Natural killer cell (primary cell): ENCODE data around the gene KRTAP10-2. TPM values are rescaled to one million over a fixed set of nuclear protein-coding genes. Genes with fewer than 3 reads are reported as not detected.

ENCODE experiments used
- ATAC-seq, 3 donors: fragments of 150-1000 bp in 2 of 3; fragments of 200-7000 bp in 1 of 3; cut with Tn5 transposase; 1 replicate in 1 of 3; 2 replicates in 2 of 3; pipeline ENCODE4 v1.10.0; 2021; ENCODE audit warnings: mild to moderate bottlenecking in 2 of 3, moderate library complexity in 2 of 3
- DNase-seq, 2 donors: peaks; one replicate each; pipeline versions ENCODE4 v3.0.0 to v3.0.0-alpha.2; 2013 to 2021; ENCODE audit warnings: mixed read lengths in 1 of 2
- H3K27ac ChIP-seq: one replicate; pipeline ENCODE4 v1.5.1; 2013; ENCODE audit warnings: mild to moderate bottlenecking, low read length
- H3K27me3 ChIP-seq: one replicate; pipeline ENCODE4 v1.6.1; 2013; ENCODE audit warnings: low read length; ENCODE audit not compliant: control insufficient read depth, insufficient read depth
- H3K36me3 ChIP-seq: one replicate; pipeline ENCODE4 v1.6.1; 2013; ENCODE audit warnings: low read length; ENCODE audit not compliant: control insufficient read depth, insufficient read depth
- H3K4me1 ChIP-seq: one replicate; pipeline ENCODE4 v1.6.1; 2013; ENCODE audit warnings: low read length; ENCODE audit not compliant: control insufficient read depth, insufficient read depth
- H3K4me3 ChIP-seq: one replicate; pipeline ENCODE4 v1.5.1; 2013; ENCODE audit warnings: low read length
- H3K9me3 ChIP-seq: one replicate; pipeline ENCODE4 v1.6.1; 2013; ENCODE audit warnings: low read length; ENCODE audit not compliant: control insufficient read depth, insufficient read depth
- H3K27ac Mint-ChIP-seq, 2 donors: one replicate each; pipeline ENCODE4 v1.8.0; 2022; ENCODE audit warnings: mild to moderate bottlenecking in 2 of 2, mixed read lengths in 2 of 2, moderate library complexity in 1 of 2
- H3K27me3 Mint-ChIP-seq, 2 donors: one replicate each; pipeline ENCODE4 v1.8.0; 2022; ENCODE audit warnings: low read depth in 2 of 2, mixed read lengths in 2 of 2
- H3K36me3 Mint-ChIP-seq: one replicate; pipeline ENCODE4 v1.8.0; 2022; ENCODE audit warnings: mixed read lengths
- H3K4me1 Mint-ChIP-seq, 2 donors: one replicate each; pipeline ENCODE4 v1.8.0; 2022; ENCODE audit warnings: mixed read lengths in 2 of 2
- H3K4me3 Mint-ChIP-seq: one replicate; pipeline ENCODE4 v1.8.0; 2022; ENCODE audit warnings: mild to moderate bottlenecking, moderate library complexity, mixed read lengths
- H3K9me3 Mint-ChIP-seq, 2 donors: one replicate each; pipeline ENCODE4 v1.8.0; 2022; ENCODE audit warnings: mixed read lengths in 2 of 2
- WGBS: methylation state at CpG from one replicate; pipeline ENCODE4 v1.1.7; 2013; ENCODE audit warnings: missing lambda C conversion rate; ENCODE audit not compliant: insufficient coverage; 5-methylcytosine and 5-hydroxymethylcytosine counted together
- intact Hi-C: fragments of 100-400 bp; cut with micrococcal nuclease; formaldehyde crosslinking; loops from one replicate; pipeline ENCODE4 v1.14.2; 2022
- total RNA-seq, 4 donors: library from RNA; stranded (reverse); fragments of 120-200 nt in 1 of 4; gene quantifications; one replicate each; pipeline versions ENCODE4 v1.2.3 to v1.2.4, GENCODE V29; 2013 to 2022
- TF ChIP-seq, protein P1 (sequence below): fragments of 200-600 bp; IDR thresholded peaks from one replicate; pipeline ENCODE4 v1.8.0; 2022; ENCODE audit warnings: antibody characterized with exemption

Gene KRTAP10-2
- total RNA-seq, 3 donors from 2014 or later (not counting 1 experiment from before 2014, with no cell fraction given): not detected

- Mint-ChIP-seq H3K36me3 (no peaks in the 10 kb centered on the region), H3K27me3 (no peaks in the 10 kb centered on the region), H3K9me3 (no peaks in the 10 kb centered on the region), H3K27ac (no peak overlapping the region), H3K4me3 (no peak overlapping the region), H3K4me1 (no peaks in the 10 kb centered on the region)
- Histone ChIP-seq H3K9me3 (no peaks in the 10 kb centered on the region), H3K36me3 (no peaks in the 10 kb centered on the region), H3K27ac (no peak overlapping the region), H3K4me3 (no peak overlapping the region), H3K4me1 (no peaks in the 10 kb centered on the region), H3K27me3 (no peaks in the 10 kb centered on the region)
- intact Hi-C loops: no loop called here
- TF ChIP-seq, protein P1, sequence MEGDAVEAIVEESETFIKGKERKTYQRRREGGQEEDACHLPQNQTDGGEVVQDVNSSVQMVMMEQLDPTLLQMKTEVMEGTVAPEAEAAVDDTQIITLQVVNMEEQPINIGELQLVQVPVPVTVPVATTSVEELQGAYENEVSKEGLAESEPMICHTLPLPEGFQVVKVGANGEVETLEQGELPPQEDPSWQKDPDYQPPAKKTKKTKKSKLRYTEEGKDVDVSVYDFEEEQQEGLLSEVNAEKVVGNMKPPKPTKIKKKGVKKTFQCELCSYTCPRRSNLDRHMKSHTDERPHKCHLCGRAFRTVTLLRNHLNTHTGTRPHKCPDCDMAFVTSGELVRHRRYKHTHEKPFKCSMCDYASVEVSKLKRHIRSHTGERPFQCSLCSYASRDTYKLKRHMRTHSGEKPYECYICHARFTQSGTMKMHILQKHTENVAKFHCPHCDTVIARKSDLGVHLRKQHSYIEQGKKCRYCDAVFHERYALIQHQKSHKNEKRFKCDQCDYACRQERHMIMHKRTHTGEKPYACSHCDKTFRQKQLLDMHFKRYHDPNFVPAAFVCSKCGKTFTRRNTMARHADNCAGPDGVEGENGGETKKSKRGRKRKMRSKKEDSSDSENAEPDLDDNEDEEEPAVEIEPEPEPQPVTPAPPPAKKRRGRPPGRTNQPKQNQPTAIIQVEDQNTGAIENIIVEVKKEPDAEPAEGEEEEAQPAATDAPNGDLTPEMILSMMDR: no peak
- 65% methylated on average over 1 of the region's 1 CpG for WGBS
- no peak for DNase-seq
- ATAC-seq: no peak
Measured at GRCh38 chr21:44523567-44524413, 27.5 kb downstream of the KRTAP10-2 start.

GRCh38 chr21:44522753-44523204, 28.5 kb downstream of the KRTAP10-2 start:
- Histone ChIP-seq H3K4me1 (no peaks in the 10 kb centered on the region), H3K27ac (no peak overlapping the region), H3K9me3 (no peaks in the 10 kb centered on the region), H3K4me3 (no peak overlapping the region), H3K36me3 (no peaks in the 10 kb centered on the region), H3K27me3 (no peaks in the 10 kb centered on the region)
- H3K27ac Mint-ChIP-seq: no peak overlapping the region
- peaks cover 0 to 4% of the 10 kb centered on the region in 2 donors for H3K27me3 Mint-ChIP-seq
- H3K4me3 Mint-ChIP-seq: no peak overlapping the region
- peaks cover 0 to 3% of the 10 kb centered on the region in 2 donors for H3K4me1 Mint-ChIP-seq
- WGBS: 92% methylated on average over 1 of the region's 1 CpG
- intact Hi-C loops: no loop called here
- TF ChIP-seq, protein P1: no peak
- no peak for DNase-seq
- no peaks in the 10 kb centered on the region for H3K9me3 Mint-ChIP-seq
- no peak for ATAC-seq
- H3K36me3 Mint-ChIP-seq: no peaks in the 10 kb centered on the region

GRCh38 chr21:44521928-44522752, 29.2 kb downstream of the KRTAP10-2 start:
- 90% methylated on average over 33 of the region's 33 CpGs for WGBS
- H3K36me3 ChIP-seq: no peaks in the 10 kb centered on the region
- DNase-seq (no peak), ATAC-seq (no peak)
- no peaks in the 10 kb centered on the region for H3K9me3 ChIP-seq
- H3K4me1 ChIP-seq: no peaks in the 10 kb centered on the region
- TF ChIP-seq, protein P1: no peak
- H3K4me3 ChIP-seq: no peak overlapping the region
- intact Hi-C loops: no loop called here
- no peak overlapping the region for H3K27ac ChIP-seq
- Mint-ChIP-seq H3K36me3 (no peaks in the 10 kb centered on the region), H3K27me3 (peaks cover 0 to 6% of the 10 kb centered on the region in 2 donors), H3K4me1 (peaks cover under 1 to 5% of the 10 kb centered on the region in 2 donors), H3K4me3 (no peak overlapping the region), H3K9me3 (no peaks in the 10 kb centered on the region), H3K27ac (no peak overlapping the region)
- H3K27me3 ChIP-seq: no peaks in the 10 kb centered on the region
